Nephron progenitor cell (in vitro differentiated cells): Measurements from ENCODE around the gene DCTD.

Experiments used
- DNase-seq: peaks from one replicate; pipeline ENCODE4 v3.0.0; 2021
- H3K27ac Mint-ChIP-seq: 2 replicates; pipeline ENCODE4 v1.8.0; 2021; ENCODE audit warnings: mild to moderate bottlenecking, moderate library complexity, mixed read lengths
- H3K27me3 Mint-ChIP-seq: 2 replicates; pipeline ENCODE4 v1.8.0; 2021; ENCODE audit warnings: mild to moderate bottlenecking, low read depth, mixed read lengths; ENCODE audit not compliant: poor library complexity
- H3K36me3 Mint-ChIP-seq: 2 replicates; pipeline ENCODE4 v1.8.0; 2021; ENCODE audit warnings: low read depth, mixed read lengths
- H3K4me1 Mint-ChIP-seq: 2 replicates; pipeline ENCODE4 v1.8.0; 2021; ENCODE audit warnings: mixed read lengths
- H3K4me3 Mint-ChIP-seq: 2 replicates; pipeline ENCODE4 v1.8.0; 2021; ENCODE audit warnings: mild to moderate bottlenecking, moderate library complexity, mixed read lengths
- H3K9me3 Mint-ChIP-seq: 2 replicates; pipeline ENCODE4 v1.8.0; 2021; ENCODE audit warnings: mild to moderate bottlenecking, moderate library complexity, mixed read lengths
- TF ChIP-seq, protein P1 (sequence below): fragments of 200-600 bp; sonication (generic); IDR thresholded peaks from 2 replicates; pipeline ENCODE4 v1.5.0; 2021; ENCODE audit warnings: antibody characterized with exemption

Gene DCTD

DNA sequence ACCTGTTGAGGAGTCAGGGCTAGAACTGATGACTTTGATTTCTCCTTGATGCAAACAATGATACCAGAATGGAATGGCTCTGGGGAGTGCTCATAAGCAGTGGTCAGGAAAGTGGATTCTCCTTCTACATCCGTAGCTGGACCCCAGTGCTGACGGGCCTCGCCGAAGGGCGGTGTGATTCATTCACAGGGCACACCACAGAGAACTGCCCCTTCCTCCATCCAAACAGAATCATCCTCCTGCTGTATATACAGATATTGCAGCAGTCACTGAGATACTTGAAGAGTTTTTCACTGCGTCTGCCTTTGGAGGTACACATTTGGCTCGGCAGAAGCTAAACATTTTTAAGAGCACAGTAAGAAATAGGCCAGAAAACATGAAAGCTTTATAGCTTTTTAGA lies 7.3 kb upstream of the DCTD start:
- DNase-seq, result no peak
- TF ChIP-seq, protein P1, sequence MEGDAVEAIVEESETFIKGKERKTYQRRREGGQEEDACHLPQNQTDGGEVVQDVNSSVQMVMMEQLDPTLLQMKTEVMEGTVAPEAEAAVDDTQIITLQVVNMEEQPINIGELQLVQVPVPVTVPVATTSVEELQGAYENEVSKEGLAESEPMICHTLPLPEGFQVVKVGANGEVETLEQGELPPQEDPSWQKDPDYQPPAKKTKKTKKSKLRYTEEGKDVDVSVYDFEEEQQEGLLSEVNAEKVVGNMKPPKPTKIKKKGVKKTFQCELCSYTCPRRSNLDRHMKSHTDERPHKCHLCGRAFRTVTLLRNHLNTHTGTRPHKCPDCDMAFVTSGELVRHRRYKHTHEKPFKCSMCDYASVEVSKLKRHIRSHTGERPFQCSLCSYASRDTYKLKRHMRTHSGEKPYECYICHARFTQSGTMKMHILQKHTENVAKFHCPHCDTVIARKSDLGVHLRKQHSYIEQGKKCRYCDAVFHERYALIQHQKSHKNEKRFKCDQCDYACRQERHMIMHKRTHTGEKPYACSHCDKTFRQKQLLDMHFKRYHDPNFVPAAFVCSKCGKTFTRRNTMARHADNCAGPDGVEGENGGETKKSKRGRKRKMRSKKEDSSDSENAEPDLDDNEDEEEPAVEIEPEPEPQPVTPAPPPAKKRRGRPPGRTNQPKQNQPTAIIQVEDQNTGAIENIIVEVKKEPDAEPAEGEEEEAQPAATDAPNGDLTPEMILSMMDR, result no peak
- Mint-ChIP-seq H3K27me3 (peaks cover 4% of the 10 kb centered on the region), H3K36me3 (no peaks in the 10 kb centered on the region), H3K27ac (no peak overlapping the region), H3K4me3 (no peak overlapping the region), H3K9me3 (no peaks in the 10 kb centered on the region), H3K4me1 (peaks cover 15% of the 10 kb centered on the region)

DNA sequence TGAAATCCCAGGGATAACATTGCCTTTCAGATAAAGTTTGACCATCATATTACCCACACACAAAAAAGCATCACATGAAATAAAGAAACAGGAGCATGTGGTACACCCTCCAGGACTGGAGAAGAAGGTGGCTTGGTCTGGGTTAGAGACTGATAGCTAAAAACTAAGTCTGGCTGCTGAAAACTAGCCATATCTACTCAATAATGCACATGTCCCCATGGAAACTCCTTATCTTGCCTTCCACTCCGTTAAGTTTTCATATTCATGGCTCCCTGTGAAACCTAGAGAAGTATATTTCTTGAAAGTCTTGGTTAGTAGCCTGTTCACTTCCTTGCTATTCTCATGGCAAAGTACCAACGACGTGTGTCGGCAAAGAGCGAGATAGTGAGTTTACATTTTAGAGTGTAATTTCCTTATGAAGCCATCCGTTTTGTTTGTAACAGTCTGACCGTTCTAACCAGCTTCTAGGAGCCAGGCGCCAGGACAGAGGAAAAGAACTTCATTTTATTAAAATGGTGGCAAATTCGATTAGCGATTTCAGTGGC lies 6.7 kb upstream of the DCTD start:
- peaks cover 17% of the 10 kb centered on the region for H3K4me1 Mint-ChIP-seq
- H3K27ac Mint-ChIP-seq, result no peak overlapping the region
- H3K36me3 Mint-ChIP-seq, result no peaks in the 10 kb centered on the region
- H3K27me3 Mint-ChIP-seq, result peaks cover 6% of the 10 kb centered on the region
- TF ChIP-seq, protein P1, result no peak
- no peaks in the 10 kb centered on the region for H3K9me3 Mint-ChIP-seq
- DNase-seq, result no peak
- H3K4me3 Mint-ChIP-seq, result no peak overlapping the region

DNA sequence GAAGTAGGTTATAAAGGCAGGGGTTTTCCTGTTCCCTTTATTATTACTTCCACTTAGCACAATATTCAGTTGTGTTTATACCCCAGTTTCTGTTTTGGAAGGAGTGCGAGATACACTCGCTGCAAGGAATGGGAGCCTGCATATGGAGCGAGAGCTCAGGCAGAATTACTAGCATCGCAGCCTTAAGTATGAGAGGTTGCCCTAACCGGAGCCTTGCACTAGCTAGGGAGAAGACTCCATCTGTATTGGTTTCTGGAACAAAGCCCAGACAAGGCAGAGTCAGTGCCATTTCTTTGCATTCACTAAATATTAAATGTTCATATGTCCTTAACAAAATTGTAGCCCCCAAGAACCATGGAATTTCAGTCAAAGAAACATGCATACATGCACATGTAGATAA lies 6.2 kb upstream of the DCTD start:
- TF ChIP-seq, protein P1, result no peak
- no peaks in the 10 kb centered on the region for H3K36me3 Mint-ChIP-seq
- DNase-seq, result no peak
- H3K9me3 Mint-ChIP-seq, result no peaks in the 10 kb centered on the region
- H3K27ac Mint-ChIP-seq, result no peak overlapping the region
- peaks cover 6% of the 10 kb centered on the region for H3K27me3 Mint-ChIP-seq
- no peak overlapping the region for H3K4me3 Mint-ChIP-seq
- peaks cover 22% of the 10 kb centered on the region for H3K4me1 Mint-ChIP-seq

DNA sequence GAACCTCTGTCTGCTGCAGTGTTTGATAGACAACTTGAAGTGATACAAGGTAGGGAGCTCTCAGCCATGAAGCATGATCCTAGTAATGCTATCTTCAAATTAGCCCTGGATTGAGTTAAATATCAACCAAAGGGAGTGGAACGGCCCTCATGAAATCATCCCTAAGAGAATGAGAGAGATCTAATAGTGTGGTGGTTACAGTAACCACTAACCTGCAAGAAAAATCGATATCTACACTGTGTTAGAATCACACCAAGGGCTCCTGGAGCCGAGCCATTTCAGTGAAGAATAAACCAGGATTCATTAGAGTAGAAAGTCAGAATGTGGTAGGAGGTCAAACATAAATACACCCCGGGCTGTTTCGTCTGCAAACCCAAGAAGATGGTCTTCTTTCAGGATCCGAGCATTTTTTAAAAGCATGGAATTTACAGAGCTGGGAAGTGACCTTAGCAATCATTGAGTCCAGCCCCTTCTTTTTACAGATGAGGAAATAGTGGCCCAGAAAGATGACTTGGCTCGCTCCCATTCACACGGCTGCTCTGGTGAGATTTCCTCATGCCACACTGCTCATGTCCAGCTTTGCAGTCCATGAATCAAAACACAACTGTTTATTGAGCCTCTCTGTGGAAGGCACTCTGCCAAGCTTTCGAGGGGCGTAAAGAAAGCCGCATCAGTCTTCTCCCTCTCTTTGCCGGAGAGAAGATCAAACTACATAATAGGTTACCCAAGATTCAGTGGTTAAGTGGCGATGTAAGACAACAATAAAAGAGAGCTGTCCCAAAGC lies 5.5 kb upstream of the DCTD start:
- H3K36me3 Mint-ChIP-seq, result no peaks in the 10 kb centered on the region
- DNase-seq, result no peak
- H3K4me1 Mint-ChIP-seq, result peaks cover 29% of the 10 kb centered on the region
- H3K27ac Mint-ChIP-seq, result no peak overlapping the region
- no peaks in the 10 kb centered on the region for H3K9me3 Mint-ChIP-seq
- TF ChIP-seq, protein P1, result no peak
- H3K27me3 Mint-ChIP-seq, result peaks cover 6% of the 10 kb centered on the region
- H3K4me3 Mint-ChIP-seq, result no peak overlapping the region

DNA sequence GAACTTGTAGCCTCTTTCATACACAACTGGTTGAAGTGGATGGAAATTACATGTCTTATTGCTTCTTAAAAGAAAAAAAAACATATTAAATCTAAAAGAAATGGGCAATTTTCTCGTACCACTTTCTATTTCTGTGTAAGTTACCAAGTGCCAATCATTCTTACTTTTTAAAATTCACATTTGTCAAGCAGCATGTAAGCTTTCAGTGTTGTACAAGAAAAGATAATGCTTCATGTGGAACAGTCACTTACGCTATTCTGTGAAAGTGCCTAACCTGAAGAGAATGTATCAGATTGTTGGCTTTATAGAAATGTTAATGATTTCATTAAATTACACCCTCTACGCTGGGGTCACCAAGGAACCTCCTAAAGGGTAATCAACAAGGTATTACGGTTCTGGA lies 4.4 kb upstream of the DCTD start:
- Mint-ChIP-seq H3K4me1 (peaks cover 31% of the 10 kb centered on the region), H3K27ac (no peak overlapping the region), H3K4me3 (no peak overlapping the region), H3K36me3 (no peaks in the 10 kb centered on the region), H3K27me3 (peaks cover 3% of the 10 kb centered on the region), H3K9me3 (no peaks in the 10 kb centered on the region)
- DNase-seq, result no peak
- TF ChIP-seq, protein P1, result no peak

DNA sequence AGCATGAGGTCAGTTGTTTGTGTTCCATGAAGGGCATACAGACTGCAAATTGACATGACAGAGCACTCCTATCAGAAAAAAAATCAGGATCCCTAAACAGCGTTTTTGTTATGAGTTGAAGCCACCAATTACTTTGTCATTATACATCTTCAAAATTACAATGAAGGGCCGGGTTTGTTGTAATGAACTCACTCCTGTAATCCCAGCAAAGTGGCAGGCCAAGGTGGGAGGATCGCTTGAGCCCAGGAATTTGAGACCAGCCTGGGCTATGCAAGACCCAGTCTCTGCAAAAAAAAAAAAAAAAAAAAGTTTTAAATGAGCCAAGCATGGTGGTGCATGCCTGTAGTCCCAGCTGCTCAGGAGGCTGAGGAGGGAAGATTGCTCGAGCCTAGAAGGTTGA lies 3.5 kb upstream of the DCTD start:
- peaks cover 3% of the 10 kb centered on the region for H3K27me3 Mint-ChIP-seq

More for the DNA sequence above, 3.5 kb upstream of the DCTD start:
- Mint-ChIP-seq H3K9me3 (no peaks in the 10 kb centered on the region), H3K4me3 (no peak overlapping the region), H3K36me3 (peaks cover 2% of the 10 kb centered on the region), H3K27ac (no peak overlapping the region), H3K4me1 (peaks cover 40% of the 10 kb centered on the region)
- DNase-seq, result no peak
- TF ChIP-seq, protein P1, result no peak
